GM21528 (cell line): ENCODE data around the gene TEFM.
"Not testable (repeated sequence)": the region's sequence is repeated elsewhere in the genome, so short reads cannot be mapped to it uniquely, and the experiment has no call there.

ENCODE experiments used
- ATAC-seq: cut with Tn5 transposase; IDR thresholded peaks from one replicate; pipeline ENCODE4 v1.9.1; 2021; ENCODE audit warnings: mild to moderate bottlenecking, moderate library complexity; ENCODE audit not compliant: unreplicated experiment, low FRiP score

TEFM gene

DNA sequence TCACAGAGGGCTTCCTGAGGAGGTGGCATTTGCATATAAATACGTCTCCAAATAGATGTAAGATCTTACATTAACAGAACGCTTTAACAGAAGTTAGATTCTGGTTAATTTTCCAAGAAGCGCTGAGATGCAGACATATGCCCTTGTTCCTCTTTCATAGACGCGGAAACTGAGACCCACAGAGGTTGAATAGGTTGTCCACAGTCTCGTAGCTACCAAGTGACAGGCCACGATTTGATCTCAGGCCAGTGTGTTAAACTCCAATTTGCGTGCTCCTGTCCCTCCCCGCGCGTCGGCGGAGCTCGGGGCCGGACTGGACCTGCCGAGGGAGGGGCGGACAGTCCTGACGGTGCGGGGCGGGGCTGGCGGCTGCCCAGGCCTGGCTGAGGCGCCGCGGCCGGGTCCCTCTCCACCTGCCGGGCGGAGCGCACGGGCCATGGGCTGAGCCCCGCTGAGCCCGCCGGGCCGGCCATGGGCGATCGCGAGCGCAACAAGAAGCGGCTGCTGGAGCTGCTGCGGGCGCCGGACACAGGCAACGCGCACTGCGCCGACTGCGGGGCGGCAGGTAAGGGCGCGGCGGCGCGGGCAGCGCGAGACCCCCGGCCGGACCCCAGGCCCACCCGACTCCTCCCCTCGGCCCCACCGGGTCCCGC lies 15.6 kb upstream of the TEFM start, which contains the start of gene ADAP2:
Gene ADAP2 (plus strand): TSS at position 402 of the 653 bp plus-strand sequence. CDS start 70 bp downstream, at position 472.
- no peak for ATAC-seq

DNA sequence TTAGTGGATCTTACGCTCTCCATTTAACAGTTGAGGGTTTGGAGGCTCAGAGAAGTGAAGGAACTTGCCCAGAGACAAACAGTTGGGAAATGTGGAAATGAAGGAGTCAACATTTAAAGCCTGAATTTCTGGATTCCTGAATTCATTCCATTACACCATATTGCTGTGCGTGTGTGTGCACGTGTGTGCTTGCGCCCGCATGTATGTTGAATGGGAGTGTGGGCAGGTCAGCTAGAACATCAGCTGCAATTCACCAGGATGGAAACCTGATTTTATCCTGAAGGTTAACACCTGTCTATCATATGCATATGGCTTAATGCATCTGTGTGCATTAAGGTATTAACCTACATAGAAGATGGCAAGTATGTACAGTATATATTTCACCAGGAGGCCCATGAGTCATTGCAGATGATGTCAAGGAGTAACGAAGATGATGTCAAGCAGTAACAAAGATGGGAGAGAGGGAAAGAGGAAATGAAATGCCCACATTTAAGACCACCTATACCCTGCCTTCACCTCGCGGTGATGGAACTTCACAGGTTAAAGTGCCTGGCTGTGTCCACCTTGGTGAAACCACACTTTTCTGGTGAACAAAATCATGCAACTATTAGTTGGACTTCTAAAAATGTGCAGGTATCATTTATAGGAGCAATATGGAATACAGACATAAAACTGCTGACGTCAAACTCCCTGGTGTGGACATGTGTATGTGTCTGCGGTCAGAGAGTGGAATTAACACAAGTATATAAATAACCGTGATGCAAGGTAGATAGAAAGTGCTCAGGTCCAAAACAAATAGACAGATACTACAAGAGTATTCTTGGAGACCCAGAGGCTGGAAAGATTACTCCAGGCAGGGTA lies 14.9 kb upstream of the TEFM start:
- ATAC-seq: no peak

DNA sequence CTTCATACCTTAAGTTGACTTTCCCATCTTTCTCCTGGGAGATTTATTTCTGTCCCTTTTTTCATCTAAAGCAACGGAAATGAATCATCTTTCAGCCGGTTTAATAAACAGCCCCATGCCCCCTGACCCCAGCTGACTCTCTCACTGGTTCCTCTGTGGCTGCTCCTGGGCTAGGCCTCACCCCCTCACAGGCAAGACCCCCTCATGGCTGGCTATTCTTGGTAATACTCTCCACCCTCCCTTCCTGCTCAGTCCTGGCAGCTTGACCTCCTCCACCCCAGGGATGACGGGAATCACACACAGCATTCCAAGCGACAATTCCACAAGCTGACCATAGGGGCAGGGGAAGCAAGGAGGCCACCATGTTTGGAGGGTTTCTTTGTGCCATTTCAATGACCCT lies 14.2 kb upstream of the TEFM start:
- no peak for ATAC-seq

DNA sequence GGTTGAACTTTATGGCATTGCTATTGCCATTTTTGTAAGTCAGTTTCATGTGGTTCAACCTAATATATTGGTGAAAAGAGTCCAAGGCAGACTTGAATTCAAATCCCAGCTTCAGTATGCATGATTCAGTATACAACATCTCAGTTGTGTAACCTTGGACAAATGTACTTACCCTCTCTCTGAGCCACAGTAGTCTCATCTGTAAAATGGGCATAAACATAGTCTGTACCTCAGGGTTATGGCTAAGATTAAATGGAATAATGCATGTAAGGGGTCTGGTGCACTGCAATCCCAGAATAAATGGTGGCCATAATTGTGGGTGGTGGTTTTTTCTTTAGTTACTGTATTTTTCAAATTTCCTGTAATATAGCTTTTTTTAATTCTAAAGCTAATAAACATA lies 11.0 kb upstream of the TEFM start:
- no peak for ATAC-seq

DNA sequence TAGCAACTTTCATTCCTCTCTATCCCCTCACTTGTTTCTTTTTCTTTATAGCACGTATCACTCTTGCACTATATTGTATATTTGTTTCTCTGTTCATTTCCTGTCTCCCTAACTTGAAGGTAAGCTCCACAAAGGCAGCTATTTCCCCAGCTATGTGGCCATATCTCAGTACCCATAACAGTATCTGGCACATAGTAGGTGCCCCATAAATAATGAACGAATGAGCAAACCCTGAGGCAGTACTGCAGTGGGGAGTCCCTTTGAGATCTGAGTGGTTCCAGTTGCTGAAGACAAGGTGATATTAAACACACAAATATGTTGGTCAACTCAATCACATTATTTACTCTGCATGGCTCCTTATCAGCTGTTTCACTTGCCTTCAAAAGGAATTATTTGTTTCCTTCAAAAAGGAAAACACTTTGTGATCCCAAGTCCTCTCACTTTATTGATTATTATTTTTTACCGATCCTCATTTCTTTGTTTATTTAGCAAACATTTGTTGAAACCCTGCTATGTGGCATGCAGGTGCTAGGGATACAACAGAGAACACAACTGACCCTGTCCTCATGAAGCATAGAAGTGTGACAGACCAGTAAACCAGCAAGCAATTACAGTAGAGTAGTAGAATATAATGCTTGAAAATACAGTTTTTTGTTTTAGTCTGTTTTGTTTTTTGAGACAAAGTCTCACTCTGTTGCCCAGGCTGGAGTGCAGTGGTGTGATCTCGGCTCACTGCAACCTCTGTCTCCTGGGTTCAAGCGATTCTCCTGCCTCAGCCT lies 10.0 kb upstream of the TEFM start:
- no peak for ATAC-seq

DNA sequence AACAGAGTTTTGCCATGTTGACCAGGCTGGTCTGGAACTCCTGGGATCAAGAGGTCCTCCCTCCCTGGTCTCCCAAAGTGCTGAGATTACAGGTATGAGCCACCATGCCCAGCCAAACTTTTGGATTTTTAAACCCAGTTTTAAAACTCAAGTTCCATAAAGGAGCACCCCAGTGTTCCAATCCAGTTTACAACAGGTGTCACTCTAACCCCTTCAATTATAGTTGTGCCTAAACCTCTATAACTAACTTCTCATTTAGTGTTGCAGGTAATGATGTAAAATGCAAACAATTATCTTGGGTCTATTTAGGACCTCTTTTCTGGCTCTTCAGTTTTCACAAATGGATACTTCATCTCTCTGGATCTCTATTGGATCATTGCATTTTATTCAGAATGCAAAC lies 7.9 kb upstream of the TEFM start:
- no peak for ATAC-seq

DNA sequence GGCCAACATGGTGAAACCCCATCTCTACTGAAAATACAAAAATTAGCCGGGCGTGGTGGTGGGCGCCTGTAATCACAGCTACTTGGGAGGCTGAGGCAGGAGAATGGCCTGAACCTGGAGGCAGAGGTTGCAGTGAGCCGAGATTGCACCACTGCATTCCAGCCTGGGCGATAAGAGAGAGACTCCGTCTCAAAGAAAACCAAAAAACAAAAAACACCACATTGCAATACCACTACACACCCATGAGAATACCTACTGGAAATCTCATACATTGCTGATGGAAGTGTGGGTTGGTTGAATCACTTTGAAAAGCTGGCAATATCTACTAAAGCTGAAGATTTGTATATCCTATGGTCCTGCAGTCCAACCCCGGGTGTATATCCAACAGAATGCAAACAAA lies 4.1 kb upstream of the TEFM start:
- not testable (repeated sequence) for ATAC-seq

DNA sequence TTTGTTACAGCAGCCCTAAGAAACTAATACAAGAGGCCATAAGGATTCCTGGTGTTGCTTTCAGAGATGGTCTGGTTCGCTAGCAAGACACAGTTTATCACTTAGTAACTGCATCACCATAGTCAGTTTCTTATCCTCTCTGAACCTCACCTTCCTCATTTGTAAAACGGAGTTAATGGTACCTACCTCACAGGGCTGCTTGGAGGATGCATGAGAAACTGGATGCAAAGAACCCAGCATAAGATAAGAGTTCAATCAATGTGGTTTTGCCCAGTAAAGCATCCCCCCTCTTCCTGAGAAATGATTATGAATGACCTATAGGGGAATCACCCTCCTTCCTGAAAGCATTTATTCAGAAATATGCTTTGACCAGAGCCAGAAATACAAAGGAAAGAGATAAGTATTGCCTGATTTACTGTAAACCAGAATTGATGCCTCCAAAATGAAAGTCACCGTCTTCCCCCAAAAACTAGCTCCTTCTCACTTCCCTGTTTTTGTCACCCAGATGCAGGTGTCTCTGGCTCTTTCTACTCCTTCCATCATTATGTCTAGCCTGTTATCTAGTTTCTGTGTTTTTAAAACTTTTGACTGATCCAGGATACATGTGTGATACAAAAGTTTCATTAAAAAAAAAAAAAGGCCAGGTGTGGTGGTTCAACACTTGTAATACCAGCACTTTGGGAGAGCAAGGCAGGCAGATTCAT lies 2.8 kb upstream of the TEFM start:
- ATAC-seq: no peak

DNA sequence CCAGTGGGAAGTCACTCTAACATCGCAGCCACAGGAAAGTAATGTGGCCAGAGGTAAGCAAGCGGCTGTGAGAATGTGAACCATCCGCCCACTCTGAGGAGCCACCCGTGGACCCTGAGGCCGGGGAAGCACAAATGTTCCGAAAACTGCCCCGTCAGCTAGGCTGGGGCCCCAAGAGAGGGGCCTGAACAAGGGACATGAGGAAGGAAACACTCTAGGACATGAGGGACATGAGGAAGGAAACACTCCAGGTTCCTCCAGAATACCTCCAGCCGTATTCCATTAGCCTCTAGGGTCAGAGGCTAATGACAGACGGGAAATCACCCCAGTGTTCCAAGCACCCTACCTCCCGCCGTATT lies 317 bp downstream of the TEFM start:
- peak; percentile 35 for ATAC-seq

DNA sequence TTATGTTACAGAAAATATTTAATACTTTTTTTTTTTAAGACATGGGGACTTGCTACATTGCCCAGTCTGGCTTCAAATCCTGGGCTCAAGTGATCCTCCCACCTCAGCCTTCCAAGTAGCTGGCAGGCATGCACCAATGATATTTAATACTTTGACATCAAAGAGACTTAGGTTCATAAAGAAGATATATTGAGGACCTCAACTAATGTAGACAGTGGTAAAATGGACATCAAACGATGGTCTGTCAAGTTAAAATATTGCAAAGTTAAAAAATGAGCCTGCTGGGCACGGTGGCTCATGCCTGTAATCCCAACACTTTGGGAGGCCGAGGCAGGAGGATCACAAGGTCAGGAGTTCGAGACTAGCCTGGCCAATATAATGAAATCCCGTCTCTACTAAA lies 8.7 kb downstream of the TEFM start:
- no peak for ATAC-seq

DNA sequence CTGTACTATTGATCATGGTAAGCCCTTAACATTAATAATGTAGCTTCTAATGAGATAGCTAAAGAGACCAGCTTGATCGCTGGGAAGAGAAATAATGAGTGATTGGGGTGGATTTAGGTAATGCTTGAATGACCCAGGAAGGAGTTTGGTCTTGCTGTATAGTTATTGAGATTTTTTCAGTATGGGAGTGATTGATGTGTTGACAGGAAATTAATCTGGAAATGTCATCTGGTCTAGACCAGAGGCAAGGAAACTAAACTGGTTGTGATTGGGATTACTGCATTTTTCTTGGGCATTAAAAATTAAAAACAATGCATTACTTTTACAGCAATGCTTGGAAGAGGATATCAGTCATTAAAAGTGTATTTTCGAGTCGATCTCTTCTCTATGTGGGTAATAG lies 11.8 kb downstream of the TEFM start:
- no peak for ATAC-seq

DNA sequence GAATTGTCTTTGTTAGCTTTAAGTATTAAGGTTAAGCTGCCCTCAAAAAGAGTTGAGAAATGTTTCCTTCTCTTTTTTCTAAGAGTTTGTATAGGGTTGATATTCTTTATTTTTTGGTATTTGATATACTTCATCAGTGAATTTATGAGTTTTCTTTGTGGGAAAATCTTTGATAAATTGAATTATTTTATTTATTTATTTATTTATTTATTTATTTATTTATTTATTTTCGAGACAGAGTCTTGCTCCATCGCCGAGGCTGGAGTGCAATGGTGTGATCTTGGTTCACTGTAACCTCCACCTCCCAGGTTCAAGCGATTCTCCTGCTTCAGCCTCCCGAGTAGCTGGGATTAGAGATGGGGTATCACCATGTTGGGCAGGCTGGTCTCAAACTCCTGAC lies 19.9 kb downstream of the TEFM start:
- ATAC-seq: no peak

DNA sequence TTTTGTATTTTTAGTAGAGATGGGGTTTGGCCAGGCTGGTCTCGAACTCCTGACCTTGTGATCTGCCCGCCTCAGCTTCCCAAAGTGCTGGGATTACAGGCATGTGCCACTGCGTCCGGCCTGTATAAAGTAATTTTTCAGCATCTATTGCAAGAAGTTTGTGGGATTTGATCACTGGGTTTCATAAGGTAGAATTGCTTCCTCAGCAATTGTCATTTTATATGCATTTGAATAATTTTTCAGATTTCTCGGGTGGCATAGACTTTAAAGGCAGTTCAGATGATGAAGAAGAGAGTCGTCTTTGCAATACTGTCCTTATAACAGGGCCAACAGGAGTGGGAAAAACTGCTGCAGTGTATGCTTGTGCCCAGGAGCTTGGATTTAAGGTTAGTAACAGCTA lies 37.0 kb downstream of the TEFM start:
- ATAC-seq: no peak

DNA sequence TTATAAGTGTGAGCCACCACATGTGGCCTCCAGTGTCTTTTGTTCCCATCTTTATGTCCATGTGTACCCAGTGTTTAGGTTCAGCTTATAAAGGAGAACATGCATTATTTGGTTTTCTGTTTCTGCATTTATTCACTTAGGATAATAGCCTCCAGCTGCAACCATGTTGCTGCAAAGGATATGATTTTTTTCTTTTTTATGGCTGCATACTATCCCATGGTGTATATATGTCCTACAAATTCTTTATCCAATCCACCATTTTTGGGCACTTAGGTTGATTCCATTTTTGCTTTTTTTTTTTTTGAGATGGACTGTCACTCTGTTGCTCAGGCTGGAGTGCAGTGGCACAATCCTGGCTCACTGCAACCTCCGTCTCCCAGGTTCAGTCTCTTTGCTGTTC lies 41.4 kb downstream of the TEFM start:
- ATAC-seq: no peak

DNA sequence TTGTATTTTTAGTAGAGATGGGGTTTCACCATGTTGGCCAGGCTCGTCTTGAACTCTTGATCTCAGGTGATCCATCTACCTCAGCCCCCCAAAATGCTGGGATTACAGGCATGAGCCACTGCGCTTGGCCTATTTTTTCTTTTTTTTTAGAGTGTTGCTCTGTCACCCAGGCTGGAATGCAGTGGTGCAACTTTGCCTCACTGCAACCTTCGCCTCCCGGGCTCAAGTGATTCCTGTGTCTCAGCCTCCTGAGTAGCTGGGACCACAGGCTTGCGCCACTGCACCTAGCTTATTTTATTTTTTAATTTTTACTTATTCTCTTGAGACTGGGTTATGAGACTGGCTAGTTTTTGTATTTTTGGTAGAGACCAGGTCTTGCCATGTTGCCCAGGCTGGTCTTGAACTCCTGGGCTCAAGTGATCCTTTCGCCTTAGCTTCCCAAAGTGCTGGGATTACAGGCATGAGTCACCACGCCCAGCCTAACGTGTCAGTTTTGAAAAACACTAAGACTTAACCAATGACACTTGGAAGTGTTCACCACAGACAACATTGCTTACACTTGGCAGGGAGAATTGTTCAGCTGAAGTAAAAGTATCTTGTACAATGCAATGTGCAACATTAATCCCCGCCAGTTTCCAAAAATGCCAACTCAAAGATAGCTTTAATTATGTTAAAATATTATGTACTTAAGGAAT lies 47.3 kb downstream of the TEFM start:
- no peak for ATAC-seq

DNA sequence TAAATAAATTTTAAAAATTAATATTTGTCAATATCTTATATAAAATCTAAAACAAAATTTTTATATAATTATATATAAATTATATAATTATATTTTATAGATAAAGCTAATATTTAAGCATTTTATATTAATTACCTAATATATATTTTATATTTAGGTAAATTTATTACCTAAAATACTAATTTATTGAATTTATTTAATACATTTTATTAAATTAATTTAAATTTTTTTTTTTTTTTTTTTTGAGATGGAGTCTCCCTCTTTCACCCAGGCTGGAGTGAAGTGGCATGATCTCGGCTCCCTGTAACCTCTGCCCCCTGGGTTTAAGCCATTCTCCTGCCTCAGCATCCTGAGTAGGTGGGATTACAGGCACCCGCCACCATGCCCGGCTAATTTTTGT lies 51.9 kb downstream of the TEFM start:
- ATAC-seq: no peak
